Measurements from ENCODE around the gene TACR2. TPM values are rescaled to one million over a fixed set of nuclear protein-coding genes. Genes with fewer than 3 reads are reported as not detected.

Gene TACR2
- total RNA-seq, 2 donors from 2014 or later: 0.27 TPM; not detected in 1

- H3K9me3 ChIP-seq: no peaks in the 10 kb centered on the region
- DNase-seq (ENCODE audit: low spot score) (no peak), ATAC-seq (ENCODE audit: insufficient number of reproducible peaks, low FRiP score, low read depth) (no peak)
- H3K4me3 ChIP-seq: no peak overlapping the region
- no peaks in the 10 kb centered on the region for H3K36me3 ChIP-seq
- H3K27ac ChIP-seq: no peak overlapping the region
- no peak for TF ChIP-seq CTCF (IDR thresholded peaks at IDR 0.05)
- H3K4me1 ChIP-seq (ENCODE audit: control insufficient read depth in 1 of 2, low read depth in 2 of 2): no peaks in the 10 kb centered on the region
- H3K27me3 ChIP-seq (replicated peaks; ENCODE audit: insufficient read depth): no peaks in the 10 kb centered on the region
Observed at GRCh38 chr10:69422676-69423075, 6.0 kb upstream of the TACR2 start.

- ATAC-seq (ENCODE audit: insufficient number of reproducible peaks, low FRiP score, low read depth) (no peak), DNase-seq (ENCODE audit: low spot score) (no peak)
- TF ChIP-seq CTCF (IDR thresholded peaks at IDR 0.05): no peak
- Histone ChIP-seq H3K27ac (no peak overlapping the region), H3K36me3 (no peaks in the 10 kb centered on the region), H3K4me1 (ENCODE audit: control insufficient read depth in 1 of 2, low read depth in 2 of 2) (peaks cover 0 to 5% of the 10 kb centered on the region in 2 donors), H3K4me3 (no peak overlapping the region), H3K9me3 (no peaks in the 10 kb centered on the region), H3K27me3 (replicated peaks; ENCODE audit: insufficient read depth) (no peaks in the 10 kb centered on the region)
Observed at GRCh38 chr10:69421611-69422308, 5.0 kb upstream of the TACR2 start.

GRCh38 chr10:69419744-69420126 lies 3.0 kb upstream of the TACR2 start:
- no peak overlapping the region for H3K27ac ChIP-seq

DNA sequence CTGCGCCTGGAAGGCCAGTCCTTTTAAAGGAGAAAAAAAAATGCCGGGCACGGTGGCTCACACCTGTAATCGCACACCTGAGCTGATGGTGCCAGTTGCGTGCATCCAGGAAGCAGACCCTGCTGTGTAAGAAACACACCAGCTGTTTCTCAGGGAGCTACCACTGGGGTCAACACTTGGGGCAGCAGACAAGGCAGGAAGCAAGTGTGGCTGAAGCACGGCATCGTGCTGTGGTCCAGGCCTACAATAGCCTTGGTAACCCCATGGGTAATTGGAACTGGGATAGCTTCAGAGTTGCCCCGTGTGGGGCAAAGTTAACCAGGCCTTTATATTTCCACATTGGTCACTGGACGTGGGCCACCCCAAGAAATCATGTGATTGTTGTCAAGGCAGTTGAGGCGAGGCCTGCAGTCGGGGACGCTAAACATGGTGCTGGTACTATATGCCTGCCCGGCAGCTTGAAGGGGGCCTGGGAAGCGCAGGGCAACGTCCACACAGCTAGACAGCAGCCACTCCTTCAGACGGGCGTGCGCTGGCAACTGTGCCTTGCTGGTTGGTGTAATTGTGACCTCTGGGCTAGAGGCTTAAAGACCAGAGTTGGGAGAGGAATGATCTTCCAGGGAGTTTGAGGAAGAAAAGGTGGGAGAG lies 2.5 kb upstream of the TACR2 start:
- DNase-seq (ENCODE audit: low spot score): no peak
- H3K4me3 ChIP-seq: no peak overlapping the region
- TF ChIP-seq CTCF (IDR thresholded peaks at IDR 0.05): no peak
- no peaks in the 10 kb centered on the region for H3K27me3 ChIP-seq (replicated peaks; ENCODE audit: insufficient read depth)
- H3K4me1 ChIP-seq (ENCODE audit: control insufficient read depth in 1 of 2, low read depth in 2 of 2): peaks cover 0 to 10% of the 10 kb centered on the region in 2 donors
- H3K36me3 ChIP-seq: no peaks in the 10 kb centered on the region
- no peaks in the 10 kb centered on the region for H3K9me3 ChIP-seq
- H3K27ac ChIP-seq: no peak overlapping the region
- ATAC-seq (ENCODE audit: insufficient number of reproducible peaks, low FRiP score, low read depth): no peak

More at GRCh38 chr10:69419744-69420126, 3.0 kb upstream of the TACR2 start:
- Histone ChIP-seq H3K9me3 (no peaks in the 10 kb centered on the region), H3K27me3 (replicated peaks; ENCODE audit: insufficient read depth) (no peaks in the 10 kb centered on the region), H3K4me3 (no peak overlapping the region), H3K4me1 (ENCODE audit: control insufficient read depth in 1 of 2, low read depth in 2 of 2) (peaks cover 0 to 10% of the 10 kb centered on the region in 2 donors), H3K36me3 (no peaks in the 10 kb centered on the region)
- TF ChIP-seq CTCF (IDR thresholded peaks at IDR 0.05): no peak
- ATAC-seq (ENCODE audit: insufficient number of reproducible peaks, low FRiP score, low read depth) (no peak), DNase-seq (ENCODE audit: low spot score) (no peak)

- Histone ChIP-seq H3K4me1 (ENCODE audit: control insufficient read depth in 1 of 2, low read depth in 2 of 2) (peaks cover 0 to 15% of the 10 kb centered on the region in 2 donors), H3K36me3 (no peaks in the 10 kb centered on the region), H3K4me3 (no peak overlapping the region), H3K27me3 (replicated peaks; ENCODE audit: insufficient read depth) (no peaks in the 10 kb centered on the region), H3K27ac (no peak overlapping the region), H3K9me3 (no peaks in the 10 kb centered on the region)
- no peak for ATAC-seq (ENCODE audit: insufficient number of reproducible peaks, low FRiP score, low read depth)
- TF ChIP-seq CTCF (IDR thresholded peaks at IDR 0.05): no peak
- no peak for DNase-seq (ENCODE audit: low spot score)
Observed at GRCh38 chr10:69418052-69418752, 1.5 kb upstream of the TACR2 start.
